Stimulated activated CD4-positive, alpha-beta T cell treated with anti-CD3 and anti-CD28 coated beads, TNF-alpha, amount 100 ng/mL, for 4 hours (primary cell): ENCODE measurements around the gene NOS1AP.
"Not testable (repeated sequence)": the region's sequence is repeated elsewhere in the genome, so short reads cannot be mapped to it uniquely, and the experiment has no call there.

Source experiments
- DNase-seq, 3 experiments: peaks; one replicate each; pipeline ENCODE4 v3.0.0-alpha.2; 2020; ENCODE audit warnings: low read depth in 3 of 3

Gene NOS1AP

GRCh38 chr1:162169031-162169790 lies 99.7 kb downstream of the NOS1AP start:
- DNase-seq, result no peak

DNA sequence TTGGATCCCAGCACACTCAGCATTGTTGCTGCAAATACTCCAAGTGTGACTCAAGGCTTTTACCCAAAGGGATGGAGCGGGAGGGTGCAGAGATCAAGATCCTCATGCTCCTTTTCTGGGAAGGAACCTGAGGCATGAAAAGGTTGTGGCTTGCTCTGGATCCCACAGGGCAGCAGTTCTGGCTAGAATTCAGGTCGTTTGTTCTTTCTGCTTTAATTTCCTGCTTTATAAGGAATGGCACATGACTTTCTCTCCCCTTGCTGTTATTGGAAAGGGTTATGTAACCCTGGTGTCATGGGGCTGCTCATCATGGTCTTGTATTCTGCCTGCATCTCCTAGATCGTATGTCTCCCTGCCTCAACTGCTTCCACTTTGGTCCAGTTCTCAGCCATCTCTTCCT lies 101.6 kb downstream of the NOS1AP start:
- no peak for DNase-seq

GRCh38 chr1:162172311-162173102 lies 103.0 kb downstream of the NOS1AP start:
- no peak for DNase-seq

GRCh38 chr1:162173607-162174006 lies 104.1 kb downstream of the NOS1AP start:
- DNase-seq, result not testable (repeated sequence)

DNA sequence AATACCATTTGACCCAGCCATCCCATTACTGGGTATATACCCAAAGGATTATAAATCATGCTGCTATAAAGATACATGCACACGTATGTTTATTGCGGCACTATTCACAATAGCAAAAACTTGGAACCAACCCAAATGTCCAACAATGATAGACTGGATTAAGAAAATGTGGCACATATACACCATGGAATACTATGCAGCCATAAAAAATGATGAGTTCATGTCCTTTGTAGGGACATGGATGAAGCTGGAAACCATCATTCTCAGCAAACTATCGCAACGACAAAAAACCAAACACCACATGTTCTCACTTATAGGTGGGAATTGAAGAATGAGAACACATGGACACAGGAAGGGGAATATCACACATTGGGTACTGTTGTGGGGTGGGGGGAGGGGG lies 104.5 kb downstream of the NOS1AP start:
- not testable (repeated sequence) for DNase-seq

- DNase-seq, result no peak
Measured at GRCh38 chr1:162175379-162176081, 106.0 kb downstream of the NOS1AP start.

GRCh38 chr1:162177126-162177525 lies 107.6 kb downstream of the NOS1AP start:
- DNase-seq, result no peak

GRCh38 chr1:162178432-162178831 lies 108.9 kb downstream of the NOS1AP start:
- no peak for DNase-seq

DNA sequence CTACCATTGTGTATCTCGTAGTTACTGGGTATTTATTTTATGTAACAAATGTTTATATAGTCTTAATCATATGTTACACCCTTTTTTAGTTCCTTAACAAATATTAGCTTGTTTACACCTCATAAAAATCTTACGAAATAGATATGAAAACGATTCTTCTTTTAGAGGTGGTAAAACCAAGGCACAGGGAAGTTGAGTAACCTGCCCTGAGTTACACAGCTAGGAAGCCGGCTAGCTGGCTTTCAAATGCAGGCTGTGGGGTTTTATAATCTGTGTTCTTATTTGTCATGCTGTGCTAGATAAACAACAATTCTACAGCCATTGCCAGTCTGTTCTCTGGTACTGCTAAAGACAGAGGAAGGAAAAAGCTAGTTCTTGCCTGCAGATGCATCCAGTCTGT lies 109.6 kb downstream of the NOS1AP start:
- DNase-seq, result no peak

- DNase-seq, result no peak
Measured at GRCh38 chr1:162180813-162181212, 111.3 kb downstream of the NOS1AP start.

DNA sequence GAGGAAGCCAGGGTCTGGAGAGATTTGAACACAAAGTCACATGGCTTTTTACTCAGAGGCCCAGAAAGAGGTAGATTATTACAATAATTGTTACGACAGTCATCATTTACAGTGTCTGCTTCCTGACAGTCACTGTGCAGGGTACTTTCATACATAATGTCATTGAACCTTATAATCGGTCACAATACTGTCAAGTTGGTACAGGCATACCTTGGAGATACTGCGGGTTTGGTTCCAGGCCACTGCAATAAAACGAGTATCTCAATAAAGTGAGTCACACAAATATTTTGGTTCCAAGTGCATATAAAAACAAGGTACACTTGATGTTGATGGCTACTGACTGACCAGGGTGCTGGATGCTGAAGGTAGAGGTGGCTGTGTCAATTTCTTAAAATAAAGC lies 112.6 kb downstream of the NOS1AP start:
- DNase-seq, result no peak

GRCh38 chr1:162185314-162186025 lies 116.0 kb downstream of the NOS1AP start:
- no peak for DNase-seq

DNA sequence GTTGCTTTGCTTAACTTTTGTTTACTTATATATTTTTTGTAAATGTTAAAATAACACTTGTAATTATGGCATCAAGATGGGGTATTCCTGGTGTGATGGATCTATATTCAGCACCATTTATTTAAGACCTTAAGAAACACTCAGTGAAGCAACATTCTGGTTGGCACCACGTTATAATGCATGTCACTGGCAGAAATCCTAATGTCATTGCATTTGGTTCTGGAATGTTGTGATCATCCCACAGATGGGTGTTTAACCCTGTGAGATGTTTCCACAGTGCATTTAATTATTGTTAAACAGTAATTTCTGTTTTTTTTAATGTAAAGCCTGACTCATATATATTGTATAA lies 116.5 kb downstream of the NOS1AP start:
- no peak for DNase-seq

- DNase-seq, result no peak
Measured at GRCh38 chr1:162186406-162186805, 116.9 kb downstream of the NOS1AP start.

DNA sequence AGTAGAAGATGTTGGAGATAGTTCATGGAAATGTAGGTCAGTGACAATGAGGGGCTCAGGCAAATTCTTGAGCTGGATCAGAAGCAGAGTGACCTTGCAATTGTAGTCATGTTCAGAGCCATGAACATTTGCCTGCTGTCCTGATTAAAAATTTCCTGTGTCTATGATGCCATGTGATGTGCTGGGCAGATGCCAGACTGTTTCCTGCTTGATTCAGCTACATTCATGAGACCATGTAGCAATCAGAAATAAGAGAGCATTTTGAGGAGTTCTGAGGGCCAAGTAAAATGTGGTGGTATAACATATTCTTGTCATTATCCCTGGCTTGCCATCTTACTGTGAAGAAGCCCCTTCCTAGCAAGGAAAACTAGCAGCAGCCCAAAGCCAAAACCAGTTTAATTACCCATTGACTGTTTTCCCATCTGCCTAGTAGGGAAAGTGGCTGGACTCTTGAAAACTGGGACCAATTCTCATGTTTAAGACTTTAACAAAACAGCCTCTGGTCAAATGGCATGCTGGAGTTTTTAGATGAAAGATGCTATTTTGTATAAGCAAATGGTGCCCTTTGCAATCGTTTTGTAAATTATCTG lies 118.3 kb downstream of the NOS1AP start:
- no peak for DNase-seq

GRCh38 chr1:162189345-162189744 lies 119.9 kb downstream of the NOS1AP start:
- DNase-seq, result no peak

DNA sequence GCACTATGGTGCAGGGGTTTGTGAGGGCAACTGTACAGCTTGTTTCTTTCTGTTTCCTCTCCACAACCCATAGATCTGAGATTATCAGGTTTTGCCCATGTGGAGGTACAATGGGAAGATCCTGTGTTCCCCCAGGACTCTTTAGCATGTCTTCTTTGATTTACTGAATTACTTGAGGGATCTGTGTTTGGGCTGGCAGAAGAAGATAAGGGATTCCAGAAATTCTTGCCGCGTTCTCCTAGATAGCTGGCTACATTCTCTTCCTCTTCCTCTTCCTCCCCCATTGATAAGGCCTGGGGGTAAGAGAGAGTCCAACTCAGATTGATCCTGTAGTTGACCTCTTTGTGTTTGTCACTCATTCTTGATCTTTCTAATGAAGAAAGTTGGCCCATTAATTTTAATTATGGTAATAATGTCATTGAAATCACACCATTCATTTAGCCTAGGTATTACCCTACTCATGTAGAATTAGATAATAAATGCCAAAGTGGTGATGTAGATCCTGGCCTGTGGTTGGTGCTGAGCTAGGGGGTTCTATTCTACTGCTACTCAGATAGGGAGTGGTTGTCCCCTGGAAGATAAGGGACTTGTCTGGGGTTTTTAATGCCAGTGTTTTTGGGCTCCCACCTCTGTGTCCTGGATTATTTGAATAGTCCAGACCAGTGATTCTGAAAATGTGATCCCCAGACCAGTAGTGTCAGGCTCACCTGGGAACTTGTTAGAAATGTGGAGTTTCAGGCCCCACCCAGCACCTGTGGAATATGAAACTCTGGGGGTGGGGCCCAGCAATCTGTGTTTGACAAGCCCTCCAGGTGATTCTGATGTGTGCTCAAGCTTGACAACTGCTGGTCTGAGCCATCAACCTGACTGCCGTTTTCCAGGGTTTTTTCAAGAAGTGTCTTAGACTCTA lies 122.2 kb downstream of the NOS1AP start:
- DNase-seq, result no peak

DNA sequence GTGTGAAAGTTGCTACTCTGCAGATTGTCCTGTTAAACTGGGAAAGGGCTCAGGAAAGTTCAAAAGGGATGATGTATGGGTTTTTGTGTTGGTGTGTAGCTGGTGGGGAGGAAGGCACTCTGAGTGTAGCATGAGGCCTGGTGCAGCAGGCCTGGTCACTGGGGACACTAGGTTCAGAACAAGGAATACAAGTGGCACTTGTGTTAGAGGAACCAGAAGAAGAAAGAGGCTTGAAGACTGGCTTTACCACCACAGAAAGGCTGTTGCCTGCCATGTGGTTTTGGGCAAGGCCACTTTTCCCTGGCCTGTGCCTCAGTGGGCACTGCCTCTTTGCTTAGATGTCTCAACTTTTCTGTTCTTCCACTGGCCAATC lies 122.8 kb downstream of the NOS1AP start:
- DNase-seq, result no peak

GRCh38 chr1:162192763-162193162 lies 123.3 kb downstream of the NOS1AP start:
- DNase-seq, result no peak

DNA sequence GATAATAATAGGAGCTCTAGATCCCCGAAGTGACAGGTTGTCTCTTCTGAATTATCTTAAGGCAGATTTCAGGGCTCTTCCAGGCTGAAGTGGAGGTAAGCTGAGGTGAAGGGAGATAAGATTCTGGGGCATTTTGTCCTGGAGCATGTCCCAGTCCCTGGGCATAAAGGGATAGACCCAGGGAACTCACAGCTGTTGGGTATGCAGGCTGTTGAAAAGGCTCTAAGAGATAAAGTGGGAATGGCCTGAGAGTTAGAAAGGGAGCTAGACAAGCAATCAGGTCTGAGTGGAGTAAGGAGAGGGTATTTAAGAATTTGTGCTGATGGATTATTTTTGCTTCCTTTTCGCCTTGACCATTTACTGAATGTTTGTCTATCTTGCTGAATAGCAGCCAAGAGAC lies 123.7 kb downstream of the NOS1AP start:
- DNase-seq, result no peak

DNA sequence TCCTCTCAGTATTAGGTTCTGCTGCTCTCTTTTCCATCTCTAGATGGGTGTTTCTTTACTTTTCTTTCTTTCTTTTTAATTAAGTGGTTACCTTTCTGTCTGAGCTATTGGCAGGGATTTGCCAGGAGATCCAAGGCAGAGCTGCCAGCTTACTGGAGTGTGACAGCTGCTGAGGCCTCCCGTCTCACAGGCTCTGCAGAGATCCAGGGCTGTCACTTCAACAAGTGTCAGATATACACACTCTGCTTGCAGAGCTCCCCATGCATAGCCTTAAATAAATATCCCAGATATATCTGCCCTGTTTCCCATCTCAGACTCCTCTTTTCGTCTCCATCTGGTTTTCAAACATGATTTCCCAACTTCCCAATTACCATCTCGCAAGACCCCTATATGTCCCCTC lies 124.3 kb downstream of the NOS1AP start:
- DNase-seq, result no peak
